Endothelial cell of umbilical vein (primary cell): Measurements from ENCODE around the gene ANXA11. TPM values are rescaled to one million over a fixed set of nuclear protein-coding genes. Genes with fewer than 3 reads are reported as not detected.

Source experiments
- BruUV-seq: library from RNA; stranded (reverse); fragments of 400-500 nt; replicated peaks from 2 replicates; lab custom pipeline; 2021; lab: Mats Ljungman, UMichigan
- CTCF ChIA-PET: fragments of 300-600, 350-600 bp; sonication (Branson Sonifier 250); formaldehyde crosslinking; loops from one replicate; lab custom pipeline; 2021; ENCODE audit warnings: antibody characterized with exemption, inconsistent platforms; lab: Charles Lee
- POLR2A ChIA-PET: fragments of 300-600, 350-600 bp; sonication (Branson Sonifier 250); formaldehyde crosslinking; loops from one replicate; lab custom pipeline; 2021; ENCODE audit warnings: antibody characterized with exemption, inconsistent platforms; lab: Charles Lee
- DNase-seq: peaks from one replicate; pipeline ENCODE4 v3.0.0-alpha.2; 2011; ENCODE audit warnings: low read depth, low spot score
- FAIRE-seq: peaks from 2 replicates; lab custom pipeline; 2011; peaks lifted over from hg19 to GRCh38; lab: Jason Lieb, UNC
- H2AFZ ChIP-seq: 2 replicates; pipeline ENCODE4 v1.6.0; 2012; ENCODE audit warnings: low read depth, low read length, control low read depth, inconsistent platforms
- H3K27ac ChIP-seq: 2 replicates; pipeline ENCODE4 v1.5.1; 2011; ENCODE audit warnings: low read depth, mild to moderate bottlenecking, control low read depth, low read length, moderate library complexity; ENCODE audit not compliant: insufficient read depth
- H3K27me3 ChIP-seq, 2 experiments: 2 replicates each; pipeline versions ENCODE4 v1.6.0 to v1.6.1; 2011; ENCODE audit warnings: low read length in 2 of 2, mixed read lengths in 1 of 2; ENCODE audit not compliant: control insufficient read depth in 2 of 2, insufficient read depth in 2 of 2
- H3K36me3 ChIP-seq, 2 experiments: 2 replicates in 1 of 2; 3 replicates in 1 of 2; pipeline ENCODE4 v1.5.1; 2011; ENCODE audit warnings: low read length in 2 of 2, mild to moderate bottlenecking in 1 of 2, moderate library complexity in 1 of 2; ENCODE audit not compliant: control insufficient read depth in 2 of 2, insufficient read depth in 2 of 2; ENCODE audit errors: extremely low read depth in 1 of 2
- H3K4me1 ChIP-seq: 3 replicates; pipeline ENCODE4 v1.5.1; 2011; ENCODE audit warnings: mild to moderate bottlenecking, low read length; ENCODE audit not compliant: control insufficient read depth, insufficient read depth; ENCODE audit errors: extremely low read depth
- H3K4me2 ChIP-seq: 2 replicates; pipeline ENCODE4 v1.6.1; 2011; ENCODE audit warnings: low read length, control low read depth, mixed read lengths; ENCODE audit not compliant: insufficient read depth
- H3K4me3 ChIP-seq, 3 experiments: fragments of 200-600 bp in 1 of 3; sonication (generic), shearing (Covaris generic) in 1 of 3; replicated peaks in 1 of 3; 2 replicates each; pipeline ENCODE4 v1.5.1; 2011 to 2016; ENCODE audit warnings: control low read depth in 3 of 3, low read length in 3 of 3, mild to moderate bottlenecking in 2 of 3, inconsistent platforms in 1 of 3, low read depth in 1 of 3, moderate library complexity in 1 of 3; ENCODE audit not compliant: insufficient read depth in 1 of 3
- H3K79me2 ChIP-seq: 2 replicates; pipeline ENCODE4 v1.6.0; 2012; ENCODE audit warnings: low read length, inconsistent platforms; ENCODE audit not compliant: control insufficient read depth, insufficient read depth
- H3K9ac ChIP-seq: replicated peaks from 2 replicates; pipeline ENCODE3; 2011; ENCODE audit warnings: low read length, control low read depth; ENCODE audit not compliant: insufficient read depth; ENCODE audit errors: extremely low read depth
- H3K9me1 ChIP-seq: replicated peaks from 3 replicates; pipeline ENCODE4 v1.6.0; 2011; ENCODE audit warnings: mild to moderate bottlenecking, low read length; ENCODE audit not compliant: control insufficient read depth, insufficient read depth; ENCODE audit errors: extremely low read depth
- H3K9me3 ChIP-seq: replicated peaks from 2 replicates; pipeline ENCODE4 v1.5.1; 2012; ENCODE audit warnings: low read length, inconsistent platforms; ENCODE audit not compliant: control insufficient read depth, insufficient read depth
- H4K20me1 ChIP-seq: replicated peaks from 2 replicates; pipeline ENCODE3; 2011; ENCODE audit warnings: mild to moderate bottlenecking, low read length; ENCODE audit not compliant: control insufficient read depth, insufficient read depth; ENCODE audit errors: extremely low read depth
- EZH2 ChIP-seq: IDR thresholded peaks from 2 replicates; pipeline ENCODE4 v1.6.1; 2012; ENCODE audit warnings: borderline replicate concordance, low read depth, mild to moderate bottlenecking, moderate library complexity, low read length, inconsistent platforms; ENCODE audit not compliant: severe bottlenecking
- FOS ChIP-seq: IDR thresholded peaks from 2 replicates; pipeline ENCODE4 v1.6.1; 2011; ENCODE audit warnings: mild to moderate bottlenecking, low read length, moderate library complexity, borderline replicate concordance; ENCODE audit not compliant: insufficient read depth
- GATA2 ChIP-seq: IDR thresholded peaks from 2 replicates; pipeline ENCODE4 v1.7.0; 2011; ENCODE audit warnings: low read depth, mild to moderate bottlenecking, moderate library complexity, mixed read lengths, low read length; ENCODE audit not compliant: insufficient read length, insufficient read depth
- JUN ChIP-seq: IDR thresholded peaks from 2 replicates; pipeline ENCODE4 v1.6.1; 2011; ENCODE audit warnings: borderline replicate concordance, low read depth; ENCODE audit not compliant: insufficient read length, insufficient read depth
- MYC ChIP-seq: IDR thresholded peaks from one replicate; pipeline ENCODE4 v1.6.1; 2011; ENCODE audit warnings: mild to moderate bottlenecking, low read depth, low read length
- POLR2A ChIP-seq: IDR thresholded peaks from 2 replicates; pipeline ENCODE4 v1.6.1; 2012; ENCODE audit warnings: low read depth, mild to moderate bottlenecking, control low read depth, low read length
- POLR2AphosphoS5 ChIP-seq: IDR thresholded peaks from 2 replicates; pipeline ENCODE4 v1.6.1; 2012; ENCODE audit warnings: low read depth, mild to moderate bottlenecking, control low read depth, low read length, moderate library complexity; ENCODE audit not compliant: insufficient read depth
- dilution Hi-C: fragments of 300-500 bp; cut with MboI; formaldehyde crosslinking; loops from one replicate; pipeline ENCODE4 v1.15.0; 2019; ENCODE audit warnings: low sequenced_read_pairs; ENCODE audit not compliant: extremely low pct_ligation_motif_present
- intact Hi-C: fragments of 100-400 bp; cut with micrococcal nuclease; formaldehyde crosslinking; loops from one replicate; pipeline ENCODE4 v1.10.0; 2022
- polyA plus RNA-seq, 4 experiments: library from polyadenylated mRNA; depleted of rRNA in 3 of 4; stranded (reverse) in 3 of 4; unstranded in 1 of 4; fragments of >200 nt; gene quantifications; 2 replicates each; pipeline versions ENCODE4 v1.2.1 to v1.2.3, GENCODE V29; 2011 to 2012; ENCODE audit warnings: missing spikeins in 1 of 4
- total RNA-seq: library from RNA; stranded (reverse); gene quantifications from 2 replicates; pipeline ENCODE4 v1.2.3, GENCODE V29; 2021
- TF ChIP-seq, protein P1 (sequence below): IDR thresholded peaks from 2 replicates; pipeline ENCODE4 v1.6.1; 2011; ENCODE audit not compliant: insufficient read depth, insufficient read length
- TF ChIP-seq, protein P2 (sequence below), 2 donors: IDR thresholded peaks; 1 replicate in 1 of 2; 2 replicates in 1 of 2; pipeline ENCODE4 v1.5.1; 2011; ENCODE audit warnings: low read length in 2 of 2, mild to moderate bottlenecking in 2 of 2, moderate library complexity in 2 of 2, control low read depth in 1 of 2, inconsistent platforms in 1 of 2, low read depth in 1 of 2; ENCODE audit not compliant: insufficient read depth in 1 of 2; ENCODE audit errors: extremely low read depth in 1 of 2

ANXA11 gene
- total and polyA plus RNA-seq, 2 donors (not counting 3 experiments of a cell fraction or from before 2014, with no cell fraction given): 59.2 to 143 TPM

- intact Hi-C loops (no loop called here), dilution Hi-C loops (no loop called here)
- DNase-seq: no peak
- Histone ChIP-seq H3K4me1 (no peaks in the 10 kb centered on the region), H3K27me3 (no peaks in the 10 kb centered on the region), H3K9me3 (no peaks in the 10 kb centered on the region), H3K79me2 (peaks cover 35% of the 10 kb centered on the region), H3K4me3 (no peak overlapping the region), H3K9me1 (no peaks in the 10 kb centered on the region), H4K20me1 (peaks cover 2% of the 10 kb centered on the region), H2AFZ (no peak overlapping the region), H3K36me3 (no peaks in the 10 kb centered on the region), H3K9ac (no peak overlapping the region), H3K27ac (no peak overlapping the region), H3K4me2 (no peak overlapping the region)
- POLR2A ChIA-PET: no interaction called here
- TF ChIP-seq, protein P1, sequence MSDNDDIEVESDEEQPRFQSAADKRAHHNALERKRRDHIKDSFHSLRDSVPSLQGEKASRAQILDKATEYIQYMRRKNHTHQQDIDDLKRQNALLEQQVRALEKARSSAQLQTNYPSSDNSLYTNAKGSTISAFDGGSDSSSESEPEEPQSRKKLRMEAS: no peak
- TF ChIP-seq FOS (no peak), POLR2AphosphoS5 (no peak), POLR2A (no peak), EZH2 (no peak), GATA2 (no peak), JUN (no peak), MYC (no peak)
- TF ChIP-seq, protein P2, sequence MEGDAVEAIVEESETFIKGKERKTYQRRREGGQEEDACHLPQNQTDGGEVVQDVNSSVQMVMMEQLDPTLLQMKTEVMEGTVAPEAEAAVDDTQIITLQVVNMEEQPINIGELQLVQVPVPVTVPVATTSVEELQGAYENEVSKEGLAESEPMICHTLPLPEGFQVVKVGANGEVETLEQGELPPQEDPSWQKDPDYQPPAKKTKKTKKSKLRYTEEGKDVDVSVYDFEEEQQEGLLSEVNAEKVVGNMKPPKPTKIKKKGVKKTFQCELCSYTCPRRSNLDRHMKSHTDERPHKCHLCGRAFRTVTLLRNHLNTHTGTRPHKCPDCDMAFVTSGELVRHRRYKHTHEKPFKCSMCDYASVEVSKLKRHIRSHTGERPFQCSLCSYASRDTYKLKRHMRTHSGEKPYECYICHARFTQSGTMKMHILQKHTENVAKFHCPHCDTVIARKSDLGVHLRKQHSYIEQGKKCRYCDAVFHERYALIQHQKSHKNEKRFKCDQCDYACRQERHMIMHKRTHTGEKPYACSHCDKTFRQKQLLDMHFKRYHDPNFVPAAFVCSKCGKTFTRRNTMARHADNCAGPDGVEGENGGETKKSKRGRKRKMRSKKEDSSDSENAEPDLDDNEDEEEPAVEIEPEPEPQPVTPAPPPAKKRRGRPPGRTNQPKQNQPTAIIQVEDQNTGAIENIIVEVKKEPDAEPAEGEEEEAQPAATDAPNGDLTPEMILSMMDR (IDR thresholded peaks at IDR 0.05; ENCODE audit: extremely low read depth in 1 of 2, insufficient read depth in 1 of 2, low read depth in 1 of 2, low read length in 2 of 2): no peak
- FAIRE-seq: no peak
- BruUV-seq: no TSS peak
- CTCF ChIA-PET: interaction anchor here (1.3 to 2.4 kb wide), 4 partner anchors 11 to 46 kb away, joined by 5 to 11 read pairs (median 6); no protein-coding TSS in a partner anchor
These were observed 28.8 kb downstream of the ANXA11 start for GRCh38 chr10:80176526-80176925.
